Endodermal cell (in vitro differentiated cells): ENCODE measurements around the gene ANKRD1. TPM values are rescaled to one million over a fixed set of nuclear protein-coding genes. Genes with fewer than 3 reads are reported as not detected.

Experiments
- DNase-seq: peaks from one replicate; pipeline ENCODE4 v3.0.0-alpha.2; 2017
- H3K27ac ChIP-seq: 2 replicates; pipeline ENCODE4 v1.5.1; 2013; ENCODE audit warnings: mild to moderate bottlenecking, low read depth, low read length, moderate library complexity
- H3K27me3 ChIP-seq: 2 replicates; pipeline ENCODE4 v1.6.1; 2013; ENCODE audit warnings: mild to moderate bottlenecking, low read length, moderate library complexity; ENCODE audit not compliant: insufficient read depth, control insufficient read depth, poor library complexity, severe bottlenecking
- H3K36me3 ChIP-seq: 2 replicates; pipeline ENCODE4 v1.7.0; 2013; ENCODE audit warnings: mild to moderate bottlenecking, low read length, moderate library complexity; ENCODE audit not compliant: control insufficient read depth, insufficient read depth
- H3K4me1 ChIP-seq: one replicate; pipeline ENCODE4 v1.7.0; 2013; ENCODE audit warnings: low read length; ENCODE audit not compliant: control insufficient read depth, insufficient read depth
- H3K4me3 ChIP-seq: 2 replicates; pipeline ENCODE4 v1.5.1; 2013; ENCODE audit warnings: mild to moderate bottlenecking, low read length, moderate library complexity
- H3K9ac ChIP-seq: 2 replicates; pipeline ENCODE4 v1.6.1; 2013; ENCODE audit warnings: mild to moderate bottlenecking, low read length, moderate library complexity; ENCODE audit not compliant: poor library complexity, severe bottlenecking; ENCODE audit errors: extremely low read depth
- H3K9me3 ChIP-seq: 2 replicates; pipeline ENCODE4 v1.6.1; 2013; ENCODE audit warnings: mild to moderate bottlenecking, low read length, moderate library complexity; ENCODE audit not compliant: control insufficient read depth
- H3K27ac Mint-ChIP-seq: 2 replicates; pipeline ENCODE4 v1.8.0; 2020; ENCODE audit warnings: mixed read lengths
- H3K27me3 Mint-ChIP-seq: 2 replicates; pipeline ENCODE4 v1.8.0; 2021; ENCODE audit warnings: mild to moderate bottlenecking, mixed read lengths; ENCODE audit not compliant: insufficient read depth
- H3K36me3 Mint-ChIP-seq: 2 replicates; pipeline ENCODE4 v1.8.0; 2020; ENCODE audit warnings: low read depth, mixed read lengths
- H3K4me1 Mint-ChIP-seq: 2 replicates; pipeline ENCODE4 v1.8.0; 2020; ENCODE audit warnings: mixed read lengths
- H3K4me3 Mint-ChIP-seq: 2 replicates; pipeline ENCODE4 v1.8.0; 2020; ENCODE audit warnings: mild to moderate bottlenecking, moderate library complexity, mixed read lengths
- H3K9me3 Mint-ChIP-seq: 2 replicates; pipeline ENCODE4 v1.8.0; 2020; ENCODE audit warnings: mild to moderate bottlenecking, mixed read lengths
- CTCF ChIP-seq: fragments of 200-600 bp; sonication (generic); conservative IDR thresholded peaks from 2 replicates; pipeline ENCODE4 v1.5.0; 2021; ENCODE audit warnings: antibody characterized with exemption, mild to moderate bottlenecking
- WGBS, 2 experiments: methylation state at CpG; one replicate each; pipeline versions ENCODE4 v1.1.5 to v1.1.7; 2013; ENCODE audit warnings: missing lambda C conversion rate in 2 of 2, mixed read lengths in 1 of 2; ENCODE audit not compliant: insufficient coverage in 1 of 2, insufficient read length in 1 of 2; 5-methylcytosine and 5-hydroxymethylcytosine counted together
- total RNA-seq, 2 donors: library from RNA; stranded (reverse); fragmentation: NEBNext Ultra II Directional in 1 of 2; extraction: Animal tissue kit (Norgen Biotek cat#: 25700) in 1 of 2; gene quantifications; 2 replicates in 1 of 2; 3 replicates in 1 of 2; pipeline ENCODE4 v1.2.1, GENCODE V29; 2021

The ANKRD1 gene
- total RNA-seq, 2 donors from 2014 or later = 19.6 to 42.6 TPM

DNA sequence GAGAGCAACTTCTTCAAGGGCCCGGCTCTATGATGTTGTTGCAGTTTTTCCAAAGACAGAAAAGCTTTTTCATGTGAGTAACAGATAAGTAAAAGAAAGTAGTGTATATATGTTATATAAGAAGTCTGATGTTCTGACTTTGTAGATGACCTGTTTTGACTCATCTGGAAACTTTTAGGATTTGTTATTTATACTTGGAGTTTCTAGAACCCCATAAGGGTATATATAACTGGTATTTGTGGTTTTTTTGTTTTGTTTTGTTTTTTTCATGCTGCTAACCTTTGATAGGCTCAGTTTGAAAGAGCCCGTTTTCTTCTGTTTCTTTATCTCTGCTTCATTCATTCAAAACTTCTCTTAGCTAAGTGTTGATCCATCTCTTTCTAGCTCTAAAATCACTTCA lies 41.8 kb downstream of the ANKRD1 start:
- peaks cover 80% of the 10 kb centered on the region for H3K36me3 ChIP-seq
- no peak overlapping the region for H3K9ac ChIP-seq
- no peak overlapping the region for H3K27ac ChIP-seq
- Mint-ChIP-seq H3K4me1 (peaks cover 7% of the 10 kb centered on the region), H3K27me3 (peaks cover 25% of the 10 kb centered on the region), H3K9me3 (no peaks in the 10 kb centered on the region), H3K4me3 (no peak overlapping the region), H3K36me3 (peaks cover 52% of the 10 kb centered on the region), H3K27ac (no peak overlapping the region)
- TF ChIP-seq CTCF = no peak
- peaks cover 31% of the 10 kb centered on the region for H3K27me3 ChIP-seq
- no peak for DNase-seq
- H3K9me3 ChIP-seq = no peaks in the 10 kb centered on the region
- WGBS, 2 experiments = 91 to 100% methylated on average over 1 to 2 of the region's 2 CpGs
- no peak overlapping the region for H3K4me3 ChIP-seq
- no peaks in the 10 kb centered on the region for H3K4me1 ChIP-seq

GRCh38 chr10:90872648-90873020 lies 48.3 kb downstream of the ANKRD1 start:
- Mint-ChIP-seq H3K4me3 (peak overlapping the region; percentile 97), H3K4me1 (peaks cover 15% of the 10 kb centered on the region), H3K27ac (no peak overlapping the region), H3K27me3 (peaks cover 41% of the 10 kb centered on the region), H3K9me3 (peaks cover 11% of the 10 kb centered on the region), H3K36me3 (peaks cover 17% of the 10 kb centered on the region)
- WGBS, 2 experiments = 54 to 55% methylated on average over 7 to 8 of the region's 8 CpGs
- Histone ChIP-seq H3K4me3 (peak overlapping the region; percentile 87), H3K27ac (no peak overlapping the region), H3K9me3 (peaks cover 15% of the 10 kb centered on the region), H3K36me3 (peaks cover 22% of the 10 kb centered on the region), H3K9ac (peak overlapping the region; percentile 87), H3K27me3 (peaks cover 22% of the 10 kb centered on the region), H3K4me1 (no peaks in the 10 kb centered on the region)
- no peak for TF ChIP-seq CTCF
- no peak for DNase-seq

DNA sequence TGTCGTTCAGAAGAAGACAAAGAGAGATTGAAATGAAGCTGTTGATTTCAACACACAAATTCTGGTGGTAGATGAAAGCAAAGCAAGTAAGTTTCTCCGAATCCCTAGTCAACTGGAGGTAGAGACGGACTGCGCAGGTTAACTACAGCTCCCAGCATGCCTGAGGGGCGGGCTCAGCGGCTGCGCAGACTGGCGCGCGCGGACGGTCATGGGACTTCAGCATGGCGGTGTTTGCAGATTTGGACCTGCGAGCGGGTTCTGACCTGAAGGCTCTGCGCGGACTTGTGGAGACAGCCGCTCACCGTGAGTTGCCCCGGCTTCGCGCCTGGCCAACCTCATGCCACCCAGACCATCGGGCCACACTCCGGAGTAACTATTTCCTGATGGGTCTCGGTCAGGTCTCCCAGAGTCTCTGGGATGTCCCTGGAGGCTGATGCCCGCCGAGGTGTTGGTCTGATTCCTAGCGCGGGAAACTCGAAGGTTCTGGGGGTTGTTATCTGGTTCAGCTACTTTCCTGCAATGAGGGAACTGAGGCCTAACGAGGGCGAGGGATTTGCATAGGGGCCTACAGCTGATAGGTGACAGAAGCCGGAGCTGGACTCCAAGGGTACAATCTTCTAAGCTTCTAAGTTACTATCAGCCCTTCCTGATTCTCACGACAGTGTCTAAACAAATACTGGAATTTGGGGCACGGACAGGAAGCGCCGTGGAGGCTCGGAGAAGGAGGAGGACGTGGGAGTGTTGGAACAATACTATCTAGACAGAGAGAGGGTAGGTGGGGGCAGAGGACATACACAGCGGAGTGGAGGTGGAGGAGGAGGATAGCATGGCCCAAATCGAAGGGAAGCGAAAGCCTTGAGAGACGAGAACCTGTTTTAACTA lies 48.9 kb downstream of the ANKRD1 start, which contains the start of gene RPP30:
TSS of gene RPP30 (plus strand) at position 209 of the 882 bp plus-strand sequence. CDS start at position 222, 13 bp downstream.
- H3K4me3 ChIP-seq = peak within 1 kb of the TSS; percentile 87
- peaks cover 15% of the 10 kb centered on the region for H3K9me3 ChIP-seq
- Mint-ChIP-seq H3K27ac (peak within 1 kb of the TSS; percentile 97), H3K36me3 (peaks cover 10% of the 10 kb centered on the region), H3K4me3 (peak within 1 kb of the TSS; percentile 97), H3K9me3 (peaks cover 11% of the 10 kb centered on the region), H3K27me3 (peaks cover 41% of the 10 kb centered on the region), H3K4me1 (peaks cover 15% of the 10 kb centered on the region)
- no peak for TF ChIP-seq CTCF
- no peaks in the 10 kb centered on the region for H3K4me1 ChIP-seq
- H3K27ac ChIP-seq = peak within 1 kb of the TSS; percentile 33
- H3K27me3 ChIP-seq = peaks cover 16% of the 10 kb centered on the region
- peak; percentile 96 for DNase-seq
- WGBS, 2 experiments = 1 to 3% methylated on average over 36 to 43 of the region's 43 CpGs
- H3K36me3 ChIP-seq = peaks cover 17% of the 10 kb centered on the region
- peak within 1 kb of the TSS; percentile 87 for H3K9ac ChIP-seq
